IMR-90 (cell line): ENCODE data around the gene GPR82.

Experiments used
- CEBPB ChIP-seq: IDR thresholded peaks from 2 replicates; pipeline ENCODE4 v1.6.1; 2012; ENCODE audit warnings: low read depth, low read length, improper control_type of control experiment
- FOS ChIP-seq: fragments of 150-350 bp; IDR thresholded peaks from 2 replicates; pipeline ENCODE4 v1.6.1; 2016; ENCODE audit warnings: low read depth, low read length
- MAZ ChIP-seq: IDR thresholded peaks from 2 replicates; pipeline ENCODE4 v1.6.1; 2012; ENCODE audit warnings: low read depth, mild to moderate bottlenecking, low read length, improper control_type of control experiment, moderate library complexity, borderline replicate concordance
- MXI1 ChIP-seq: IDR thresholded peaks from 2 replicates; pipeline ENCODE4 v1.6.1; 2012; ENCODE audit warnings: low read depth, mild to moderate bottlenecking, low read length, moderate library complexity, borderline replicate concordance
- NFE2L2 ChIP-seq: fragments of 150-350 bp; IDR thresholded peaks from 2 replicates; pipeline ENCODE4 v1.6.1; 2016; ENCODE audit warnings: low read depth, mild to moderate bottlenecking, low read length
- POLR2A ChIP-seq: IDR thresholded peaks from 2 replicates; pipeline ENCODE4 v1.6.1; 2012; ENCODE audit warnings: mild to moderate bottlenecking, low read depth, low read length
- RAD21 ChIP-seq: IDR thresholded peaks from 2 replicates; pipeline ENCODE4 v1.6.1; 2012; ENCODE audit warnings: low read length, improper control_type of control experiment
- RCOR1 ChIP-seq: IDR thresholded peaks from 2 replicates; pipeline ENCODE4 v1.6.1; 2012; ENCODE audit warnings: mild to moderate bottlenecking, low read length, improper control_type of control experiment; ENCODE audit not compliant: insufficient replicate concordance
- SMC3 ChIP-seq: fragments of 150-350 bp; IDR thresholded peaks from 2 replicates; pipeline ENCODE4 v1.6.1; 2016; ENCODE audit warnings: low read depth, mild to moderate bottlenecking, antibody characterized with exemption, low read length, moderate library complexity
- TF ChIP-seq, protein P1 (sequence below): conservative IDR thresholded peaks from 2 replicates; pipeline ENCODE4 v1.5.1; 2012; ENCODE audit warnings: mild to moderate bottlenecking, low read depth, low read length, improper control_type of control experiment
- TF ChIP-seq, protein P2 (sequence below): fragments of 150-350 bp; IDR thresholded peaks from 2 replicates; pipeline ENCODE4 v1.6.1; 2017; ENCODE audit warnings: mild to moderate bottlenecking, antibody characterized with exemption, low read length, low read depth
- TF ChIP-seq, protein P3 (sequence below): fragments of 150-350 bp; IDR thresholded peaks from 2 replicates; pipeline ENCODE4 v1.6.1; 2016; ENCODE audit warnings: low read depth, mild to moderate bottlenecking, low read length, moderate library complexity, borderline replicate concordance

- no peak for TF ChIP-seq RAD21
- TF ChIP-seq, protein P1, sequence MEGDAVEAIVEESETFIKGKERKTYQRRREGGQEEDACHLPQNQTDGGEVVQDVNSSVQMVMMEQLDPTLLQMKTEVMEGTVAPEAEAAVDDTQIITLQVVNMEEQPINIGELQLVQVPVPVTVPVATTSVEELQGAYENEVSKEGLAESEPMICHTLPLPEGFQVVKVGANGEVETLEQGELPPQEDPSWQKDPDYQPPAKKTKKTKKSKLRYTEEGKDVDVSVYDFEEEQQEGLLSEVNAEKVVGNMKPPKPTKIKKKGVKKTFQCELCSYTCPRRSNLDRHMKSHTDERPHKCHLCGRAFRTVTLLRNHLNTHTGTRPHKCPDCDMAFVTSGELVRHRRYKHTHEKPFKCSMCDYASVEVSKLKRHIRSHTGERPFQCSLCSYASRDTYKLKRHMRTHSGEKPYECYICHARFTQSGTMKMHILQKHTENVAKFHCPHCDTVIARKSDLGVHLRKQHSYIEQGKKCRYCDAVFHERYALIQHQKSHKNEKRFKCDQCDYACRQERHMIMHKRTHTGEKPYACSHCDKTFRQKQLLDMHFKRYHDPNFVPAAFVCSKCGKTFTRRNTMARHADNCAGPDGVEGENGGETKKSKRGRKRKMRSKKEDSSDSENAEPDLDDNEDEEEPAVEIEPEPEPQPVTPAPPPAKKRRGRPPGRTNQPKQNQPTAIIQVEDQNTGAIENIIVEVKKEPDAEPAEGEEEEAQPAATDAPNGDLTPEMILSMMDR = no peak
- TF ChIP-seq POLR2A = no peak
- TF ChIP-seq, protein P2, sequence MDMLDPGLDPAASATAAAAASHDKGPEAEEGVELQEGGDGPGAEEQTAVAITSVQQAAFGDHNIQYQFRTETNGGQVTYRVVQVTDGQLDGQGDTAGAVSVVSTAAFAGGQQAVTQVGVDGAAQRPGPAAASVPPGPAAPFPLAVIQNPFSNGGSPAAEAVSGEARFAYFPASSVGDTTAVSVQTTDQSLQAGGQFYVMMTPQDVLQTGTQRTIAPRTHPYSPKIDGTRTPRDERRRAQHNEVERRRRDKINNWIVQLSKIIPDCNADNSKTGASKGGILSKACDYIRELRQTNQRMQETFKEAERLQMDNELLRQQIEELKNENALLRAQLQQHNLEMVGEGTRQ = no peak
- TF ChIP-seq NFE2L2 = no peak
- TF ChIP-seq MXI1 = no peak
- peak; percentile 66 for TF ChIP-seq FOS
- TF ChIP-seq RCOR1 = no peak
- TF ChIP-seq CEBPB = peak; percentile 24; the same call in 1 of the 2 replicates
- TF ChIP-seq, protein P3, sequence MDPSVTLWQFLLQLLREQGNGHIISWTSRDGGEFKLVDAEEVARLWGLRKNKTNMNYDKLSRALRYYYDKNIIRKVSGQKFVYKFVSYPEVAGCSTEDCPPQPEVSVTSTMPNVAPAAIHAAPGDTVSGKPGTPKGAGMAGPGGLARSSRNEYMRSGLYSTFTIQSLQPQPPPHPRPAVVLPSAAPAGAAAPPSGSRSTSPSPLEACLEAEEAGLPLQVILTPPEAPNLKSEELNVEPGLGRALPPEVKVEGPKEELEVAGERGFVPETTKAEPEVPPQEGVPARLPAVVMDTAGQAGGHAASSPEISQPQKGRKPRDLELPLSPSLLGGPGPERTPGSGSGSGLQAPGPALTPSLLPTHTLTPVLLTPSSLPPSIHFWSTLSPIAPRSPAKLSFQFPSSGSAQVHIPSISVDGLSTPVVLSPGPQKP = no peak
- TF ChIP-seq SMC3 = no peak
- no peak for TF ChIP-seq MAZ
These were observed 55.1 kb downstream of the GPR82 start for GRCh38 chrX:41779030-41779564.
